PFSK-1 (cell line): ENCODE measurements around the gene SHTN1.

Experiments
- FOXP2 ChIP-seq: optimal IDR thresholded peaks from 2 replicates; pipeline ENCODE3; 2011; ENCODE audit warnings: borderline replicate concordance, control low read depth, inconsistent platforms; ENCODE audit not compliant: insufficient read depth; ENCODE audit errors: extremely low read length, extremely low read depth
- POLR2AphosphoS5 ChIP-seq: IDR thresholded peaks from 2 replicates; pipeline ENCODE4 v1.6.1; 2012; ENCODE audit warnings: low read depth, mild to moderate bottlenecking, control low read depth, low read length, moderate library complexity
- REST ChIP-seq, 2 experiments: IDR thresholded peaks; 2 replicates each; pipeline versions ENCODE4 v1.6.1 to v1.8.0; 2011 to 2012; ENCODE audit warnings: low read depth in 2 of 2, low read length in 2 of 2, control low read depth in 1 of 2, inconsistent platforms in 1 of 2, mild to moderate bottlenecking in 1 of 2, moderate library complexity in 1 of 2; ENCODE audit not compliant: insufficient read depth in 1 of 2
- SIN3A ChIP-seq: IDR thresholded peaks from 2 replicates; pipeline ENCODE4 v1.6.1; 2012; ENCODE audit warnings: mild to moderate bottlenecking, low read length, moderate library complexity, borderline replicate concordance; ENCODE audit not compliant: insufficient read depth
- TAF1 ChIP-seq: IDR thresholded peaks from 2 replicates; pipeline ENCODE4 v1.6.1; 2012; ENCODE audit warnings: low read length, control low read depth, borderline replicate concordance; ENCODE audit not compliant: insufficient read depth

Gene SHTN1

GRCh38 chr10:116879817-116880216 is 125.2 kb downstream of the SHTN1 start:
- no peak for TF ChIP-seq TAF1
- no peak for TF ChIP-seq POLR2AphosphoS5
- TF ChIP-seq FOXP2: no peak
- TF ChIP-seq REST (IDR thresholded peaks at IDR 0.05; ENCODE audit: insufficient read depth in 1 of 2, low read depth in 2 of 2, low read length in 2 of 2): no peak
- no peak for TF ChIP-seq SIN3A

- no peak for TF ChIP-seq REST (IDR thresholded peaks at IDR 0.05; ENCODE audit: insufficient read depth in 1 of 2, low read depth in 2 of 2, low read length in 2 of 2)
Observed at GRCh38 chr10:116878123-116878522, 126.9 kb downstream of the SHTN1 start.

GRCh38 chr10:116877391-116877790 is 127.6 kb downstream of the SHTN1 start:
- TF ChIP-seq TAF1: no peak
- TF ChIP-seq POLR2AphosphoS5: no peak
- no peak for TF ChIP-seq REST (IDR thresholded peaks at IDR 0.05; ENCODE audit: insufficient read depth in 1 of 2, low read depth in 2 of 2, low read length in 2 of 2)
- TF ChIP-seq SIN3A: no peak
- TF ChIP-seq FOXP2: no peak

GRCh38 chr10:116875897-116876296 is 129.1 kb downstream of the SHTN1 start:
- TF ChIP-seq SIN3A (no peak), REST (IDR thresholded peaks at IDR 0.05; ENCODE audit: insufficient read depth in 1 of 2, low read depth in 2 of 2, low read length in 2 of 2) (no peak), POLR2AphosphoS5 (no peak), FOXP2 (no peak), TAF1 (no peak)

GRCh38 chr10:116873134-116873533 is 131.9 kb downstream of the SHTN1 start:
- TF ChIP-seq SIN3A (no peak), FOXP2 (no peak), REST (IDR thresholded peaks at IDR 0.05; ENCODE audit: insufficient read depth in 1 of 2, low read depth in 2 of 2, low read length in 2 of 2) (no peak), TAF1 (no peak)
